ENCODE results near the gene OR6Y1. TPM values are rescaled to one million over a fixed set of nuclear protein-coding genes. Genes with fewer than 3 reads are reported as not detected.

OR6Y1 gene
- total RNA-seq, 4 donors from 2014 or later, result not detected

GRCh38 chr1:158516966-158517365, 37.2 kb downstream of the OR6Y1 start:
- DNase-seq (no peak), ATAC-seq (no peak)
- Histone ChIP-seq H3K27ac (no peak overlapping the region), H3K4me1 (no peaks in the 10 kb centered on the region), H3K4me3 (no peak overlapping the region), H3K27me3 (no peaks in the 10 kb centered on the region), H3K9me3 (no peaks in the 10 kb centered on the region), H3K36me3 (no peaks in the 10 kb centered on the region)
- intact Hi-C loops (cut with DNase I; ENCODE audit: low total_unique reads), result no loop called here
- no peak for TF ChIP-seq POLR2A (IDR thresholded peaks at IDR 0.05)
- no peak for TF ChIP-seq CTCF (IDR thresholded peaks at IDR 0.05 in 4 of 5, conservative IDR thresholded peaks at IDR 0.05 in 1 of 5)
- in situ Hi-C loops (cut with MboI; ENCODE audit: low sequenced_read_pairs in 4 of 4), result no loop called here

- Histone ChIP-seq H3K4me1 (no peaks in the 10 kb centered on the region), H3K4me3 (no peak overlapping the region), H3K27me3 (no peaks in the 10 kb centered on the region), H3K27ac (no peak overlapping the region), H3K9me3 (no peaks in the 10 kb centered on the region), H3K36me3 (no peaks in the 10 kb centered on the region)
- intact Hi-C loops (cut with DNase I; ENCODE audit: low total_unique reads), result no loop called here
- DNase-seq (no peak), ATAC-seq (no peak)
- no peak for TF ChIP-seq POLR2A (IDR thresholded peaks at IDR 0.05)
- no peak for TF ChIP-seq CTCF (IDR thresholded peaks at IDR 0.05 in 4 of 5, conservative IDR thresholded peaks at IDR 0.05 in 1 of 5)
- in situ Hi-C loops (cut with MboI; ENCODE audit: low sequenced_read_pairs in 4 of 4), result no loop called here
These were observed 44.6 kb downstream of the OR6Y1 start for GRCh38 chr1:158509471-158510156.

- intact Hi-C loops (cut with DNase I; ENCODE audit: low total_unique reads) (no loop called here), in situ Hi-C loops (cut with MboI; ENCODE audit: low sequenced_read_pairs in 4 of 4) (no loop called here)
- Histone ChIP-seq H3K27me3 (no peaks in the 10 kb centered on the region), H3K36me3 (no peaks in the 10 kb centered on the region), H3K9me3 (no peaks in the 10 kb centered on the region), H3K27ac (no peak overlapping the region), H3K4me3 (no peak overlapping the region), H3K4me1 (no peaks in the 10 kb centered on the region)
- no peak for ATAC-seq
- no peak for DNase-seq
- no peak for TF ChIP-seq POLR2A (IDR thresholded peaks at IDR 0.05)
- no peak for TF ChIP-seq CTCF (IDR thresholded peaks at IDR 0.05 in 4 of 5, conservative IDR thresholded peaks at IDR 0.05 in 1 of 5)
These were observed 46.7 kb downstream of the OR6Y1 start for GRCh38 chr1:158507511-158507910.

GRCh38 chr1:158506369-158506987, 47.7 kb downstream of the OR6Y1 start:
- no peaks in the 10 kb centered on the region for H3K4me1 ChIP-seq
- DNase-seq (no peak), ATAC-seq (no peak)
- H3K27me3 ChIP-seq, result no peaks in the 10 kb centered on the region
- H3K4me3 ChIP-seq, result no peak overlapping the region
- in situ Hi-C loops (cut with MboI; ENCODE audit: low sequenced_read_pairs in 4 of 4) (no loop called here), intact Hi-C loops (cut with DNase I; ENCODE audit: low total_unique reads) (no loop called here)
- no peaks in the 10 kb centered on the region for H3K36me3 ChIP-seq
- no peaks in the 10 kb centered on the region for H3K9me3 ChIP-seq
- TF ChIP-seq POLR2A (IDR thresholded peaks at IDR 0.05), result no peak
- TF ChIP-seq CTCF (IDR thresholded peaks at IDR 0.05 in 4 of 5, conservative IDR thresholded peaks at IDR 0.05 in 1 of 5), result no peak
- H3K27ac ChIP-seq, result no peak overlapping the region

Data from gastrocnemius medialis (tissue), 4 donors.